GM21528 (cell line): ENCODE measurements around the gene MERTK.
"Not testable (repeated sequence)": the region's sequence is repeated elsewhere in the genome, so short reads cannot be mapped to it uniquely, and the experiment has no call there.

Source experiments
- ATAC-seq: cut with Tn5 transposase; IDR thresholded peaks from one replicate; pipeline ENCODE4 v1.9.1; 2021; ENCODE audit warnings: mild to moderate bottlenecking, moderate library complexity; ENCODE audit not compliant: unreplicated experiment, low FRiP score

MERTK gene

GRCh38 chr2:111909079-111909478 lies 10.7 kb downstream of the MERTK start:
- ATAC-seq = no peak

DNA sequence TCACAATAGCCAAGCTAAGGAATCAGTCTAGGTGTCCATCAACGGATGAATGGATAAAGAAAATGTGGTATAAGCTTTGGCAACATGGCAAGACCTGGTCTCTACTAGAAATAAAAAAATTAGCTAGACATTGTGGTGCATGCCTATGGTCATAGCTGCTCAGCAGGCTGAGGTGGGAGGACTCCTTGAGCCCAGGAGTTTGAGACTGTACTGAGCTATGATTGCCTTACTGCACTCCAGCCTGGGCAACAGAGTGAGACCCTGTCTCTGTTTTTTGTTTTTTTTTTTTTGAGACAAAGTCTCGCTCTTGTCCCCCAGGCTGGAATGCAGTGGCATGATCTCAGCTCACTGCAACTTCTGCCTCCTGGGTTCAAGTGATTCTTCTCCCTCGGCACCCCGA lies 11.6 kb downstream of the MERTK start:
- not testable (repeated sequence) for ATAC-seq

GRCh38 chr2:111910609-111911277 lies 12.3 kb downstream of the MERTK start:
- ATAC-seq = no peak

DNA sequence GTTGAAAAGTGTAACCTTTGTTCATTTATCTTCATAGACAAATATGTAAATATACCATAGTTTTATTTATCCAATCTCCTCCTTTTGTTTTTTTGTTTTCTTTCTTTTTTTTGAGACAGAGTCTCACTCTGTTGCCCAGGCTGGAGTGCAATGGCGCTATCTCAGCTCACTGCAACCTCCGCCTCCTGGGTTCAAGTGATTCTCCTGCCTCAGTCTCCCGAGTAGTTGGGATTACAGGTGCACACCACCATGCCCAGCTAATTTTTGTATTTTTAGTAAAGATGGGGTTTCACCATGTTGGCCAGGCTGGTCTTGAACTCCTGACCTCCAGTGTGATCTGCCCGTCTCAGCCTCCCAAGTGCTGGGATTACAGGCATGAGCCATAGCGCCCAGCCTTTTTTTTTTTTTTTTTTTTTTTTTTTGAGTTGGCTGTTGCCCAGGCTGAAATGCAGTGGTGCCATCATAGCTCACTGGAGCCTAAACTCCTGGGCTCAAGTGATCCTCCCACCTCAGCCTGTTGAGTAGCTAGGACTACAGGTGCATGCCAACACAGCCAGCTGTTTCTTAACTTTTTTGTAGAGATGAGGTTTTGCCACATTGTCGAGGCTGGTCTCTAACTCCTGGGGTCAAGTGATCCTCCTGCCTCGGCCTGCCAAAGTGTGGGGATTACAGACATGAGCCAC lies 13.0 kb downstream of the MERTK start:
- ATAC-seq = not testable (repeated sequence)

- ATAC-seq = no peak
These were observed 14.1 kb downstream of the MERTK start for GRCh38 chr2:111912547-111912946.

DNA sequence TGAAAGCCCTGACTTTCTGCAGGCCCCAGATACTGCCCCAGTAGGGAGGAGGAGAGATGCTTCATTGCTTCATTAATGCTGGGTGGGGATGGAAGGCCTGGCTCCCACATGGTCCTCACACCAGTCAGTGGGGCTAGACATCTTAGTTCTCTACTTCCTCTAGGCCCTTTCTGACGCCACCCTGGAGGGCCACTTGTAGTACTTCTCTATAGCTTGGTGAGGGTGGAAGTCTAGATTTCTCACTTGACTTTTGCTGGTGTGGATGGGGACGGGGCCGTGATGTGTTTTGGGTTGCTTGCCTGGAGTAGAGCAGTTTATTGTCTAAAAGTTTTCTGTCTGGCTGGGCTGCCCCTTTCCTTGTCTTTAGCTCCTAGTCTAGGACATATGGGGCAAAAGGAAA lies 18.7 kb downstream of the MERTK start:
- no peak for ATAC-seq

DNA sequence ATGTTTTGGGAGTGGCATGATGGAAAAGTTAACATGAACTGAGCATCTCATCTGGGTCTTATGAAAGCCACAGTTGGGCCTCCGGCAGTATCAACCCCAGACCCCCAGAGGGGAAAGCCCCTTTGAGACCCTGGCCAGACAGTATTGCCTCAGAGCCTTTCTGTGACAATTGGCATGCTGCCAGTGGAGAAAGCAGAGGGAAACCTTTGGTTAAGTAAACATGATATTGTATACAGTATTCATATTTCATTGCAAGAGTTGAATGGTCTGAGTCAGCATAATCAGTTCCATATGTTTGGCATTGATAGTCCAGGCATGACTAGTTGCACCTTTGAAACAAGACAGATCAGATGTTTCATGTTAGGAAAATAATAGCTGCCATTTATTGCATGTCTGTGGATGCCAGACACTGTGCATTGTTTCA lies 20.0 kb downstream of the MERTK start:
- ATAC-seq = no peak

GRCh38 chr2:111919365-111919764 lies 21.0 kb downstream of the MERTK start:
- ATAC-seq = no peak

GRCh38 chr2:111919794-111920608 lies 21.6 kb downstream of the MERTK start:
- ATAC-seq = no peak

DNA sequence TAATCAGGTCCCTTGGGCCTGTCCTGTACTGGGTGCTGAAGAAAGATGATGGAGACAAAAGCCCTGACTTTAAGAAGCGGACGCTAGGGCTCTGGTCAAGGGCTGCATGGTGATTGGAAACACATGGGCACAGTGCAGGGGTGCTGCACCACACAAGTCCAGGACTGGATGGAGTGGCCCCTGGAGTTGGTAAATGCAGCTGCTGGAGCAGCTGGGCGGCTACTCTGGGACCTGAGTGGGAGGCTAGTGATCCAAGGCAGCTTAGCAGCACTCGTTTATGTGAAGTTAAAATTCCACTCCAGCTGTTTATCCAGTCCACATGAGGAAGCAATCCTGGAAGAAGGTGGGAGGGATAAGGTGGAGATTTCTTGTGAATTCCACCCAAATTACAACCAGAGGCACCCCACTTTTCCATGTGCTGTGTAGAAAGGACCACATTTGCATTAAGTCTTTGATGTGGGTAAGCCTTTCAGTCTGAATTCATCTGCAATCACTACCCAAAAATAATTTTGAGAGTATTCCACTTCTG lies 24.9 kb downstream of the MERTK start:
- ATAC-seq = no peak

DNA sequence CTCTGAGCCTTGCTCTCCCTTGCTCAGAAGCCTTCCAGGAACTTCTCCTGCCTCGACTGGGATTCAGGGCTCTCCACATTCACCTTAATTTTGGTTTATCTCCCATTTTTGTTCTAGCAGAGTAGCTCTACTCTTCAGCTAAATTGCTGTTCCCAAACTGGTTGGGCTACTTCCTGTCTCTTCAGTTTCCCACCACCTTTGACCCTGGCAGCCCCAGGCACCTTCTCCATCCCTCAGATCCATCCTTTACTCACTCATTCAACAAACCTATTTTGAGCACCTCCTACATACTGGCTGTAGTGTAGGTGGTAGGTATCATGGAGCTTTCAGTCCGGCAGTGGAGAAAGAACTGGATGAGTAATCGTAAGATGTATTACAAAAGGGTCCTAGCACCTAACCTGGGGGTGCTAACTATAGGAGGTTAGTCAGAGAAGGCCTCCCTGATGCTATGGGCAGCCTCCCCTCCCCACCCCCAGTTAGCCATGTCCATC lies 26.3 kb downstream of the MERTK start:
- ATAC-seq = no peak

- ATAC-seq = no peak
These were observed 29.3 kb downstream of the MERTK start for GRCh38 chr2:111927723-111928122.

DNA sequence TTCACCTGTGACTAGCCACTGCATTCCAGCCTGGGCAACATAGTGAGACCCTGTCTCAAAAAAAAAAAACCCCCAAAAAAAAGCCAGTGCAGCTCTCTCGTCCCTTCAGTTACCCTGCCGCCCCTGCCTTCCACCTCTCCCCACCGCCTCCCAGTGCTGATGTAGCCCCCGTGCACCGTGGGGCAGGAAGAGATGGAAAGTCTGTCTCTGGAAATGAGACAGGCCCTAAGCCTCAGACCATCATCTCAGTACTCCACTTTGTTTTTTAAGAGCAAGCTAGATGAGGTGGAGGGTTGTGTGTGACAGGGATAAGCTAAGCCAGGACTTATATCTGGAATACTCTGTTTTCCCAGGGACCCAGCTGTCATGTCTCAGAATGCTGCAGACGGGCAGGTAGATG lies 32.0 kb downstream of the MERTK start:
- ATAC-seq = no peak

GRCh38 chr2:111930875-111931274 lies 32.5 kb downstream of the MERTK start:
- no peak for ATAC-seq

GRCh38 chr2:111932841-111933291 lies 34.5 kb downstream of the MERTK start:
- ATAC-seq = no peak

- ATAC-seq = not testable (repeated sequence)
These were observed 35.5 kb downstream of the MERTK start for GRCh38 chr2:111933900-111934299.

- no peak for ATAC-seq
These were observed 38.5 kb downstream of the MERTK start for GRCh38 chr2:111936881-111937280.

DNA sequence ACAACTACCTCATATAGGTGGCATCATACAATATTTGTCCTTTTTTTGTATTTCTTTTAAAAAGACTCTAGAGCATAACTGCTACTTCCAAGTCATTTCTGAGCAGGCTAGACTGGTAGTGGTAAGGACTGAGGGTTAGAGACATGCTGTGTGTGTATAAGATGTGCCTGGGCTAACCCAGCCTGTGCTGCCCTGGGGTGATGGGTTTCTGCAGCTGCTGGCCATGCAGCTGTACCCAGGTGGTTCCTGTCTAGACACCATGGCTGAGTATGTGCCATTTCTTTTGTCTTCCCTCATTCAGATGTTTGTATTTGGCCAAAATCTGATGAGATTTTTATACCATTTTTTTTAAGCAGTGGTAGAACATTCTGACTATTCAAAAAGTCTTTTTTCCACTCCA lies 40.0 kb downstream of the MERTK start:
- no peak for ATAC-seq

- no peak for ATAC-seq
These were observed 42.2 kb downstream of the MERTK start for GRCh38 chr2:111940333-111941196.

GRCh38 chr2:111941531-111941930 lies 43.1 kb downstream of the MERTK start:
- no peak for ATAC-seq
